Trophoblast cell (in vitro differentiated cells and primary cell): ENCODE data around the gene FITM2. TPM values are rescaled to one million over a fixed set of nuclear protein-coding genes. Genes with fewer than 3 reads are reported as not detected.

ENCODE experiments used
- DNase-seq, 2 donors: peaks; one replicate each; pipeline ENCODE4 v3.0.0-alpha.2; 2016
- H2AFZ ChIP-seq: 2 replicates; pipeline ENCODE4 v1.6.1; 2013; ENCODE audit warnings: low read length, moderate library complexity, mild to moderate bottlenecking; ENCODE audit not compliant: insufficient read depth, poor library complexity
- H2AK5ac ChIP-seq: 2 replicates; pipeline ENCODE4 v1.6.1; 2013; ENCODE audit warnings: mild to moderate bottlenecking, low read length
- H2BK120ac ChIP-seq: 2 replicates; pipeline ENCODE4 v1.6.1; 2013; ENCODE audit warnings: low read length, mild to moderate bottlenecking, moderate library complexity; ENCODE audit not compliant: insufficient read depth, poor library complexity
- H2BK12ac ChIP-seq: 2 replicates; pipeline ENCODE4 v1.6.1; 2013; ENCODE audit warnings: mild to moderate bottlenecking, low read length, moderate library complexity
- H2BK5ac ChIP-seq: 2 replicates; pipeline ENCODE4 v1.6.1; 2013; ENCODE audit warnings: low read length, low read depth, moderate library complexity, mild to moderate bottlenecking; ENCODE audit not compliant: poor library complexity
- H3K14ac ChIP-seq: 2 replicates; pipeline ENCODE4 v1.6.1; 2013; ENCODE audit warnings: mild to moderate bottlenecking, low read length
- H3K18ac ChIP-seq: 2 replicates; pipeline ENCODE4 v1.6.1; 2013; ENCODE audit warnings: mild to moderate bottlenecking, low read length
- H3K23ac ChIP-seq: 2 replicates; pipeline ENCODE4 v1.6.1; 2013; ENCODE audit warnings: low read length
- H3K27ac ChIP-seq: 2 replicates; pipeline ENCODE4 v1.5.1; 2013; ENCODE audit warnings: low read depth, mild to moderate bottlenecking, inconsistent platforms, low read length, moderate library complexity
- H3K27me3 ChIP-seq: 2 replicates; pipeline ENCODE4 v1.6.1; 2013; ENCODE audit warnings: inconsistent platforms, mild to moderate bottlenecking, low read length, moderate library complexity; ENCODE audit not compliant: insufficient read depth
- H3K36me3 ChIP-seq, 2 experiments: 1 replicate in 1 of 2; 2 replicates in 1 of 2; pipeline ENCODE4 v1.6.1; 2013; ENCODE audit warnings: low read length in 2 of 2, mild to moderate bottlenecking in 2 of 2, moderate library complexity in 1 of 2; ENCODE audit not compliant: insufficient read depth in 2 of 2, control insufficient read depth in 1 of 2
- H3K4ac ChIP-seq: 2 replicates; pipeline ENCODE4 v1.6.1; 2013; ENCODE audit warnings: low read depth, mild to moderate bottlenecking, low read length, moderate library complexity
- H3K4me1 ChIP-seq, 2 experiments: 1 replicate in 1 of 2; 2 replicates in 1 of 2; pipeline ENCODE4 v1.6.1; 2013; ENCODE audit warnings: low read length in 2 of 2, mild to moderate bottlenecking in 2 of 2, moderate library complexity in 1 of 2; ENCODE audit not compliant: insufficient read depth in 2 of 2, control insufficient read depth in 1 of 2
- H3K4me2 ChIP-seq: 2 replicates; pipeline ENCODE4 v1.6.1; 2013; ENCODE audit warnings: inconsistent platforms, mild to moderate bottlenecking, low read length, moderate library complexity
- H3K4me3 ChIP-seq: 2 replicates; pipeline ENCODE4 v1.5.1; 2013; ENCODE audit warnings: mild to moderate bottlenecking, low read depth, low read length, inconsistent platforms
- H3K79me1 ChIP-seq: one replicate; pipeline ENCODE4 v1.6.1; 2013; ENCODE audit warnings: low read length
- H3K79me2 ChIP-seq: 2 replicates; pipeline ENCODE4 v1.6.1; 2013; ENCODE audit warnings: low read length, mild to moderate bottlenecking; ENCODE audit not compliant: control insufficient read depth, insufficient read depth, poor library complexity
- H3K9ac ChIP-seq: 2 replicates; pipeline ENCODE4 v1.6.1; 2013; ENCODE audit warnings: mild to moderate bottlenecking, low read length
- H3K9me3 ChIP-seq: 2 replicates; pipeline ENCODE4 v1.6.1; 2013; ENCODE audit warnings: low read depth, mild to moderate bottlenecking, control low read depth, inconsistent platforms, low read length; ENCODE audit not compliant: insufficient read depth
- H4K12ac ChIP-seq: 2 replicates; pipeline ENCODE4 v1.6.1; 2013; ENCODE audit warnings: low read depth, mild to moderate bottlenecking, low read length, moderate library complexity
- H4K8ac ChIP-seq: 2 replicates; pipeline ENCODE4 v1.6.1; 2013; ENCODE audit warnings: low read depth, mild to moderate bottlenecking, low read length, moderate library complexity
- H4K91ac ChIP-seq: one replicate; pipeline ENCODE4 v1.6.1; 2013; ENCODE audit warnings: low read depth, mild to moderate bottlenecking, low read length, moderate library complexity
- WGBS: extraction: QIAGEN DNeasy Blood & Tissue Kit; methylation state at CpG from one replicate; pipeline ENCODE4 v1.1.7; 2013; ENCODE audit warnings: missing lambda C conversion rate; ENCODE audit not compliant: insufficient read length, insufficient coverage; ENCODE audit errors: extremely low coverage; 5-methylcytosine and 5-hydroxymethylcytosine counted together
- polyA plus RNA-seq: library from polyadenylated mRNA; stranded (reverse); fragments of 200-250 nt; gene quantifications from 2 replicates; pipeline ENCODE4 v1.2.3, GENCODE V29; 2013

The FITM2 gene, protein sequence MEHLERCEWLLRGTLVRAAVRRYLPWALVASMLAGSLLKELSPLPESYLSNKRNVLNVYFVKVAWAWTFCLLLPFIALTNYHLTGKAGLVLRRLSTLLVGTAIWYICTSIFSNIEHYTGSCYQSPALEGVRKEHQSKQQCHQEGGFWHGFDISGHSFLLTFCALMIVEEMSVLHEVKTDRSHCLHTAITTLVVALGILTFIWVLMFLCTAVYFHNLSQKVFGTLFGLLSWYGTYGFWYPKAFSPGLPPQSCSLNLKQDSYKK
- polyA plus RNA-seq = 1.8 TPM in 2 replicates

DNA sequence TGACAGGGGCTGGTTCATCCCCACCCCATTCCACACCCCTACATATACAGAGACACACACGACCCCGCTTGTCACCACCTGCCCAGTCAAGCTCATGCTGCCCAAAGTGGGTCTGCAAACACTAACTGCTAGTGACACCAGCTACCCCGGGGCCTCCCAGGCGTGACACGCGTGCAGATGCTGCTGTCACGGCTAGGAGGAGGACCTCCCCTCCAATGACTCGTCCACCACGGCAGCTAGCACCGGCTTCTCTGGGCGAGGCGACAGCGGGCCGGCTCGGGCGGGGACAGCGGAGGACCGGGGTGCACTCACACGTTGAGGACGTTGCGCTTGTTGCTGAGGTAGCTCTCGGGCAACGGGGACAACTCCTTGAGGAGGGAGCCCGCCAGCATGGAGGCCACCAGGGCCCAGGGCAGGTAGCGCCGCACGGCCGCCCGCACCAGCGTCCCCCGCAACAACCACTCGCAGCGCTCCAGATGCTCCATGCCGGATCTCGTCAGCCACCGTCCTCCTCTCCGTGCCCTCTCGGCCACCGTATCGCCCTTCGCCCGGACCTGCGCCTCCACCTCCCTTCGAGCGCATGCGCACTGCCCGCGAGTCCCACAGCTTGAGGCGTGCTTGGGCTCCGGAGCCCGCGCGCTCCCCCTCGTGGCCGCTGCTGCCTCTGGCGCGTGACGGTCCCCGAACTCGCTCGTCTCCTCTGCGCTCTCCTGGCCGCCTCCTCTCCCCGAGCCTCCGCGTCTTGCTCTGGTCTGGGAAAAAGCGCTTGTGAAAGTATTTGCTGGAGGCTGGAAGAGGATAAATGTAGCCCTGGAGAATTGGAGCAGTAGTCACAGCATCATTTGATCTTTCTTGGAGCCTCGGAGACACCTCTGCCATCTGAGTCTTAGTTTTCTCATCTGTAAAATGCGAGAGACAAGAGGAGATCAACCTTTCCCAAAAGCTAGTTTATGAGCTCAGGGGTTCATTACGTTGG, at the start of gene FITM2:
Gene FITM2, minus strand, starts transcription at position 539 of the 976 bp plus-strand sequence. Its CDS starts 54 bp downstream, at position 485.
- peaks cover 4% of the 10 kb centered on the region for H3K79me2 ChIP-seq
- H3K36me3 ChIP-seq = peaks cover 0 to 2% of the 10 kb centered on the region in 2 experiments
- H4K12ac ChIP-seq = peak within 1 kb of the TSS; percentile 4
- peak within 1 kb of the TSS; percentile 72 for H3K4me2 ChIP-seq
- peak within 1 kb of the TSS; percentile 48 for H2AFZ ChIP-seq
- H4K8ac ChIP-seq = peak within 1 kb of the TSS; percentile 84
- H3K9ac ChIP-seq = peak within 1 kb of the TSS; percentile 81
- H3K4me3 ChIP-seq = peak within 1 kb of the TSS; percentile 88
- no peaks in the 10 kb centered on the region for H3K27me3 ChIP-seq
- peak within 1 kb of the TSS; percentile 27 for H3K18ac ChIP-seq
- peak within 1 kb of the TSS; percentile 34 for H3K14ac ChIP-seq
- peak within 1 kb of the TSS; percentile 33 for H4K91ac ChIP-seq
- no peak within 1 kb of the TSS for H3K23ac ChIP-seq
- H2BK120ac ChIP-seq = peak within 1 kb of the TSS; percentile 2
- H2AK5ac ChIP-seq = no peak within 1 kb of the TSS
- H2BK5ac ChIP-seq = no peak within 1 kb of the TSS
- H3K79me1 ChIP-seq = peaks cover 3% of the 10 kb centered on the region
- no peak within 1 kb of the TSS for H3K27ac ChIP-seq
- H2BK12ac ChIP-seq = no peak within 1 kb of the TSS
- WGBS = no CpG with 5 or more reads among the region's 70 CpGs
- peak; percentile 94 to 99 for DNase-seq
- no peaks in the 10 kb centered on the region for H3K9me3 ChIP-seq
- H3K4ac ChIP-seq = peak within 1 kb of the TSS; percentile 1
- peaks cover 5 to 7% of the 10 kb centered on the region in 2 experiments for H3K4me1 ChIP-seq

DNA sequence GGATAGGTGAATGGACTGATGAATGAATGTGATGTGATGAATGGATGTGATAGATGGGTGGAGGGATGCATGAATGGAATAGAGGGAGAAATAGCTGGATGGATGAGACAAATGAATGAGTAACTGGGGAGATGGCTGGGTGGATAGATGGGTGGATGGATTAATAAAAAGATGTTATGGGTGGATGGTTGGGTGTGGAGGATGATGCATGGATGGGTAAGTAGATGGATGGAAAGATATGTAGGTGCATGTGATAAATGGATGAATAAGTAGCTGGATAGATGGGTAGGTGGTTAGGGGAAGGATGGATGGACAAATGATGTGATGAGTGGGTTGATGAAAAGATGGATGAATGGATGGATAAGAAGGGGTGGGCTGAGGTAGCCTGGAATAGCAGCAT, 49.2 kb upstream of the FITM2 start:
- Histone ChIP-seq H4K8ac (no peak overlapping the region), H3K4ac (no peak overlapping the region), H3K9me3 (no peaks in the 10 kb centered on the region), H2AK5ac (no peak overlapping the region), H3K4me1 (no peaks in the 10 kb centered on the region), H3K4me3 (no peak overlapping the region), H3K27me3 (no peaks in the 10 kb centered on the region), H3K27ac (no peak overlapping the region), H2BK5ac (no peak overlapping the region), H2BK12ac (no peak overlapping the region), H3K4me2 (no peak overlapping the region), H4K12ac (no peak overlapping the region), H2AFZ (no peak overlapping the region), H4K91ac (no peak overlapping the region), H2BK120ac (no peak overlapping the region), H3K36me3 (no peaks in the 10 kb centered on the region), H3K79me1 (no peaks in the 10 kb centered on the region), H3K23ac (no peak overlapping the region), H3K18ac (no peak overlapping the region), H3K79me2 (no peaks in the 10 kb centered on the region), H3K9ac (no peak overlapping the region), H3K14ac (no peak overlapping the region)
- DNase-seq = no peak

DNA sequence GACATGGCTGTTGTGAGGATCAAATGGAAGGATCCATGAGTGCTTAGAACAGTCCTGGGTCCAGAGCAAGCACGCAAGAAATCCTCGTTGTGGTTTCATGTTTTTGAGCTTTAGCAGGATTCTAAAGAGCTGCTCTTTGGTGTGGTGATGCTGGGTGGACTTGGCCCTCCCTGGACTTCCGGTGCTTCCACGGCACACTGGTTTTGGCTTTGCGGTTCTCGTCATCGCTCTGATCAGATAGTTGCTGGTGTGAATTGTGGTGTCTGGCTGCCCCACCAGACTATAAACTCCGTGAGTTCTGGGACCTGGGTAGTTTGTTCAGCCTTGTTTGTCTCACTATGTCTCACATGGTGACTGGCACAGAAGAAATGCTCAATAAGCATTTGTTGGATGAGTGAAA, 47.8 kb upstream of the FITM2 start:
- no peaks in the 10 kb centered on the region for H3K79me2 ChIP-seq
- WGBS = no CpG with 5 or more reads among the region's 8 CpGs
- H3K36me3 ChIP-seq = no peaks in the 10 kb centered on the region

DNA sequence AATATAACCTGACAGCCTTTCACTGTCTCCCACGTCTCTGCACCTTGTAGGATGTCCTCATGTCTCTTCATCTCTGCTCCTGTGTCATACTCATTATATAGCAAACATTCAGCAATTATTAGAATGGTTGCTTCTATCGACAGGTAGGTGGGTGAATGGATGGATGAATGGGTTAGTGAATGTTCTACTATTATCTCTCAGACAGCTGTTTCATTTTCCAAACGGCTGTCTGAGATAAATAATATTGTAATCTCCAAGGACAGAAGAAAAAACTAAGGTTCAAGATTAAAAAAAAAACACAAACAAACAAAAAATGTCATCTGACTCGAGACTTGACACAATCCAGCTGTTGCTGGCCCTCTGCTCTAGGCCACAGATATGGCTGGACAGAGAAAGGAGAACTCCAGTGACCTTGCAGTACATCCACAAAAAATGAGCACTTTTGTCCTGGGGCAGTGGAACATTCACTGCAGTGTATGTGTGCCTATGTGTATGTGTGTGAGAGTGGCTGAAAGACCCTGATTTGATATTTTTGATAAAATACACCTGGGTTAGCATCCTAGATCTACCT, 46.6 kb upstream of the FITM2 start:
- WGBS = no CpG with 5 or more reads among the region's 4 CpGs
- no peak overlapping the region for H3K4me3 ChIP-seq
- H3K14ac ChIP-seq = no peak overlapping the region
- H3K4me2 ChIP-seq = no peak overlapping the region
- H3K4me1 ChIP-seq = peaks cover 0 to under 1% of the 10 kb centered on the region in 2 experiments
- no peak for DNase-seq
- H3K9ac ChIP-seq = no peak overlapping the region
- H2AFZ ChIP-seq = no peak overlapping the region
- no peak overlapping the region for H3K18ac ChIP-seq
- no peaks in the 10 kb centered on the region for H3K36me3 ChIP-seq
- no peak overlapping the region for H3K23ac ChIP-seq
- H3K4ac ChIP-seq = no peak overlapping the region
- H2BK12ac ChIP-seq = no peak overlapping the region
- no peaks in the 10 kb centered on the region for H3K27me3 ChIP-seq
- H4K91ac ChIP-seq = no peak overlapping the region
- H2BK5ac ChIP-seq = no peak overlapping the region
- H2AK5ac ChIP-seq = no peak overlapping the region
- H3K27ac ChIP-seq = no peak overlapping the region
- no peak overlapping the region for H2BK120ac ChIP-seq
- H3K79me1 ChIP-seq = no peaks in the 10 kb centered on the region
- no peaks in the 10 kb centered on the region for H3K9me3 ChIP-seq
- H4K12ac ChIP-seq = no peak overlapping the region
- H3K79me2 ChIP-seq = no peaks in the 10 kb centered on the region
- no peak overlapping the region for H4K8ac ChIP-seq

More for the DNA sequence above, 47.8 kb upstream of the FITM2 start:
- no peak overlapping the region for H2AK5ac ChIP-seq
- H3K4me2 ChIP-seq = no peak overlapping the region
- no peaks in the 10 kb centered on the region for H3K4me1 ChIP-seq
- no peak overlapping the region for H3K18ac ChIP-seq
- no peak overlapping the region for H3K4ac ChIP-seq
- no peak overlapping the region for H2BK12ac ChIP-seq
- no peaks in the 10 kb centered on the region for H3K27me3 ChIP-seq
- no peak overlapping the region for H3K4me3 ChIP-seq
- H4K91ac ChIP-seq = no peak overlapping the region
- H4K8ac ChIP-seq = no peak overlapping the region
- no peak overlapping the region for H2AFZ ChIP-seq
- no peak overlapping the region for H3K9ac ChIP-seq
- H3K79me1 ChIP-seq = no peaks in the 10 kb centered on the region
- H3K14ac ChIP-seq = no peak overlapping the region
- no peaks in the 10 kb centered on the region for H3K9me3 ChIP-seq
- no peak overlapping the region for H3K27ac ChIP-seq
- no peak for DNase-seq
- H3K23ac ChIP-seq = no peak overlapping the region
- H2BK120ac ChIP-seq = no peak overlapping the region
- H2BK5ac ChIP-seq = no peak overlapping the region
- no peak overlapping the region for H4K12ac ChIP-seq
